ENCODE measurements around the gene WDR5B.

- TF ChIP-seq CTCF (IDR thresholded peaks at IDR 0.05 in 4 of 5, conservative IDR thresholded peaks at IDR 0.05 in 1 of 5) = peak in 4 of 5 experiments; percentile 14 to 36 (median 28)
- TF ChIP-seq POLR2A (IDR thresholded peaks at IDR 0.05) = no peak
Measured at GRCh38 chr3:122458992-122459391, 43.1 kb upstream of the WDR5B start.

All from gastrocnemius medialis (tissue), 4 donors.